OCI-LY3 (cell line): ENCODE data around the gene SND1.

Experiments
- EZH2phosphoT487 ChIP-seq: fragments of 200-600 bp; shearing (Covaris generic); IDR thresholded peaks from 2 replicates; pipeline ENCODE4 v1.6.1; 2018; ENCODE audit warnings: antibody characterized with exemption, mixed run types, low read depth
- TF ChIP-seq, protein P1 (sequence below): fragments of 200-600, 300-600 bp; sonication (generic); IDR thresholded peaks from 2 replicates; pipeline ENCODE4 v1.5.1; 2014; ENCODE audit warnings: antibody characterized with exemption, low read length, low read depth

- TF ChIP-seq, protein P1, sequence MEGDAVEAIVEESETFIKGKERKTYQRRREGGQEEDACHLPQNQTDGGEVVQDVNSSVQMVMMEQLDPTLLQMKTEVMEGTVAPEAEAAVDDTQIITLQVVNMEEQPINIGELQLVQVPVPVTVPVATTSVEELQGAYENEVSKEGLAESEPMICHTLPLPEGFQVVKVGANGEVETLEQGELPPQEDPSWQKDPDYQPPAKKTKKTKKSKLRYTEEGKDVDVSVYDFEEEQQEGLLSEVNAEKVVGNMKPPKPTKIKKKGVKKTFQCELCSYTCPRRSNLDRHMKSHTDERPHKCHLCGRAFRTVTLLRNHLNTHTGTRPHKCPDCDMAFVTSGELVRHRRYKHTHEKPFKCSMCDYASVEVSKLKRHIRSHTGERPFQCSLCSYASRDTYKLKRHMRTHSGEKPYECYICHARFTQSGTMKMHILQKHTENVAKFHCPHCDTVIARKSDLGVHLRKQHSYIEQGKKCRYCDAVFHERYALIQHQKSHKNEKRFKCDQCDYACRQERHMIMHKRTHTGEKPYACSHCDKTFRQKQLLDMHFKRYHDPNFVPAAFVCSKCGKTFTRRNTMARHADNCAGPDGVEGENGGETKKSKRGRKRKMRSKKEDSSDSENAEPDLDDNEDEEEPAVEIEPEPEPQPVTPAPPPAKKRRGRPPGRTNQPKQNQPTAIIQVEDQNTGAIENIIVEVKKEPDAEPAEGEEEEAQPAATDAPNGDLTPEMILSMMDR: no peak
- TF ChIP-seq EZH2phosphoT487: no peak
Observed at GRCh38 chr7:127935847-127936376, 283.9 kb downstream of the SND1 start.
